ENCODE measurements around the gene CAMK4.

Gene CAMK4

GRCh38 chr5:111528056-111528455 is 303.9 kb downstream of the CAMK4 start:
- TF ChIP-seq CTCF (conservative IDR thresholded peaks at IDR 0.05; ENCODE audit: control insufficient read depth, insufficient read depth, low read depth, low read length) = no peak
- H3K4me3 ChIP-seq (ENCODE audit: control insufficient read depth, low read depth, low read length) = no peak overlapping the region
- no peak for DNase-seq (ENCODE audit: low read depth)

- no peak overlapping the region for H3K4me3 ChIP-seq (ENCODE audit: control insufficient read depth, low read depth, low read length)
- DNase-seq (ENCODE audit: low read depth) = peak; percentile 65
- TF ChIP-seq CTCF (conservative IDR thresholded peaks at IDR 0.05; ENCODE audit: control insufficient read depth, insufficient read depth, low read depth, low read length) = no peak
Observed at GRCh38 chr5:111530298-111530740, 306.1 kb downstream of the CAMK4 start.

GRCh38 chr5:111532886-111533582 is 308.9 kb downstream of the CAMK4 start:
- DNase-seq (ENCODE audit: low read depth) = no peak
- no peak for TF ChIP-seq CTCF (conservative IDR thresholded peaks at IDR 0.05; ENCODE audit: control insufficient read depth, insufficient read depth, low read depth, low read length)
- no peak overlapping the region for H3K4me3 ChIP-seq (ENCODE audit: control insufficient read depth, low read depth, low read length)

- DNase-seq (ENCODE audit: low read depth) = no peak
- H3K4me3 ChIP-seq (ENCODE audit: control insufficient read depth, low read depth, low read length) = no peak overlapping the region
- TF ChIP-seq CTCF (conservative IDR thresholded peaks at IDR 0.05; ENCODE audit: control insufficient read depth, insufficient read depth, low read depth, low read length) = no peak
Observed at GRCh38 chr5:111535879-111536549, 311.8 kb downstream of the CAMK4 start.

GRCh38 chr5:111537141-111538024 is 313.2 kb downstream of the CAMK4 start:
- DNase-seq (ENCODE audit: low read depth) = peak; percentile 17
- no peak overlapping the region for H3K4me3 ChIP-seq (ENCODE audit: control insufficient read depth, low read depth, low read length)
- TF ChIP-seq CTCF (conservative IDR thresholded peaks at IDR 0.05; ENCODE audit: control insufficient read depth, insufficient read depth, low read depth, low read length) = no peak

Measured in fibroblast of mammary gland (primary cell).